Prostate gland (tissue), 1 donor: ENCODE results near the gene TRIM43B.

Source experiments
- POLR2A ChIP-seq: fragments of 450-650 bp; IDR thresholded peaks from one replicate; pipeline ENCODE4 v1.6.1; 2016; ENCODE audit warnings: antibody characterized with exemption, mild to moderate bottlenecking
- POLR2AphosphoS5 ChIP-seq: sonication (generic); formaldehyde crosslinking; IDR thresholded peaks from one replicate; pipeline ENCODE4 v1.6.1; 2017; ENCODE audit warnings: antibody characterized with exemption

DNA sequence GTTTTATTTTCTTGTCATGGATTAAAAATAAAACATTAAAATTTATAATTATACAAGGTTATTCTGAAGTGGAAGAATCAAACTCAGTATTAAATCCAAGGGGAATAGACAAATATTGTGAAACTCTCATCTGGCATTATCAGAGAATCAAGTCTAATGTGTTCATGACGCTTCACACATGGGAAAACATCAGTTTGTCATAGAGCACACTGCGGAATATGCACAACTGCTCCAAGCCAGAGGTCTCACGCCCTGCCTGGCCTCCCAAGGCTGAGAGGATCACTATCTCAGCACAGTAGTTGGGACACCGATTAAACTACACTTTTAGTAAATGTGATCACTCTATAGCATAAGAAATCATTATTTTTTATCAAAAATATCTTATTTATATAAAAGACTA, 20.7 kb upstream of the TRIM43B start:
- TF ChIP-seq POLR2A = no peak
- TF ChIP-seq POLR2AphosphoS5 = no peak
